Measurements from ENCODE around the gene ANKIB1. TPM values are rescaled to one million over a fixed set of nuclear protein-coding genes. Genes with fewer than 3 reads are reported as not detected.

The ANKIB1 gene
- total RNA-seq, 2 experiments from 2014 or later = 25.3 to 42.3 TPM

GRCh38 chr7:92335574-92335973 lies 89.8 kb downstream of the ANKIB1 start:
- POLR2A ChIA-PET = interaction anchor here (0.5 to 1.7 kb wide), 3 partner anchors 10 to 56 kb away, joined by 3 to 5 read pairs (median 4); no protein-coding TSS in a partner anchor
- H3K79me2 ChIP-seq (ENCODE audit: insufficient read depth, low read depth, low read length) = no peaks in the 10 kb centered on the region
- BruUV-seq (replicated peaks) = no TSS peak
- no peaks in the 10 kb centered on the region for H3K4me1 ChIP-seq (ENCODE audit: insufficient read depth, low read length, poor library complexity, severe bottlenecking)
- H3K9me2 ChIP-seq (ENCODE audit: insufficient read depth, low read length) = no peaks in the 10 kb centered on the region
- DNase-seq (ENCODE audit: low spot score) = no peak
- no peak overlapping the region for H3K4me2 ChIP-seq (ENCODE audit: low read length)
- intact Hi-C loops (cut with micrococcal nuclease; ENCODE audit: unreplicated experiment) = no loop called here
- CTCF ChIA-PET (ENCODE audit: unreplicated experiment) = no interaction called here
- no peaks in the 10 kb centered on the region for H4K20me1 ChIP-seq (ENCODE audit: insufficient read depth, low read length)
- TF ChIP-seq EZH2phosphoT487 (IDR thresholded peaks at IDR 0.05; ENCODE audit: borderline replicate concordance, low read depth, low read length) = no peak
- TF ChIP-seq, protein P1, sequence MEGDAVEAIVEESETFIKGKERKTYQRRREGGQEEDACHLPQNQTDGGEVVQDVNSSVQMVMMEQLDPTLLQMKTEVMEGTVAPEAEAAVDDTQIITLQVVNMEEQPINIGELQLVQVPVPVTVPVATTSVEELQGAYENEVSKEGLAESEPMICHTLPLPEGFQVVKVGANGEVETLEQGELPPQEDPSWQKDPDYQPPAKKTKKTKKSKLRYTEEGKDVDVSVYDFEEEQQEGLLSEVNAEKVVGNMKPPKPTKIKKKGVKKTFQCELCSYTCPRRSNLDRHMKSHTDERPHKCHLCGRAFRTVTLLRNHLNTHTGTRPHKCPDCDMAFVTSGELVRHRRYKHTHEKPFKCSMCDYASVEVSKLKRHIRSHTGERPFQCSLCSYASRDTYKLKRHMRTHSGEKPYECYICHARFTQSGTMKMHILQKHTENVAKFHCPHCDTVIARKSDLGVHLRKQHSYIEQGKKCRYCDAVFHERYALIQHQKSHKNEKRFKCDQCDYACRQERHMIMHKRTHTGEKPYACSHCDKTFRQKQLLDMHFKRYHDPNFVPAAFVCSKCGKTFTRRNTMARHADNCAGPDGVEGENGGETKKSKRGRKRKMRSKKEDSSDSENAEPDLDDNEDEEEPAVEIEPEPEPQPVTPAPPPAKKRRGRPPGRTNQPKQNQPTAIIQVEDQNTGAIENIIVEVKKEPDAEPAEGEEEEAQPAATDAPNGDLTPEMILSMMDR (conservative IDR thresholded peaks at IDR 0.05; ENCODE audit: low read length) = no peak
- peaks cover 41% of the 10 kb centered on the region for H3K36me3 ChIP-seq (ENCODE audit: insufficient read depth, low read length)
- H3K27ac ChIP-seq (ENCODE audit: low read depth, low read length, poor library complexity, severe bottlenecking) = no peak overlapping the region
- H2AFZ ChIP-seq (ENCODE audit: low read length) = no peak overlapping the region
- no peak overlapping the region for H3K4me3 ChIP-seq (ENCODE audit: low read depth, low read length, poor library complexity, severe bottlenecking)
- H3K9me3 ChIP-seq (ENCODE audit: low read length) = peaks cover 9% of the 10 kb centered on the region

GRCh38 chr7:92336662-92337340 lies 91.0 kb downstream of the ANKIB1 start:
- TF ChIP-seq, protein P1 (conservative IDR thresholded peaks at IDR 0.05; ENCODE audit: low read length) = no peak
- no peak for TF ChIP-seq EZH2phosphoT487 (IDR thresholded peaks at IDR 0.05; ENCODE audit: borderline replicate concordance, low read depth, low read length)
- H3K9me3 ChIP-seq (ENCODE audit: low read length) = peaks cover 9% of the 10 kb centered on the region
- H3K4me1 ChIP-seq (ENCODE audit: insufficient read depth, low read length, poor library complexity, severe bottlenecking) = no peaks in the 10 kb centered on the region
- H3K4me3 ChIP-seq (ENCODE audit: low read depth, low read length, poor library complexity, severe bottlenecking) = no peak overlapping the region
- intact Hi-C loops (cut with micrococcal nuclease; ENCODE audit: unreplicated experiment) = no loop called here
- H3K27ac ChIP-seq (ENCODE audit: low read depth, low read length, poor library complexity, severe bottlenecking) = no peak overlapping the region
- H3K9me2 ChIP-seq (ENCODE audit: insufficient read depth, low read length) = no peaks in the 10 kb centered on the region
- H3K36me3 ChIP-seq (ENCODE audit: insufficient read depth, low read length) = peaks cover 41% of the 10 kb centered on the region
- ChIA-PET CTCF (ENCODE audit: unreplicated experiment) (interaction anchor here (0.9 kb wide), 1 partner anchor 10 kb away, joined by 3 read pairs; no protein-coding TSS in a partner anchor), POLR2A (interaction anchor here (0.6 to 0.7 kb wide), 2 partner anchors 25 to 1312 kb away, joined by 3 read pairs; no protein-coding TSS in a partner anchor)
- H2AFZ ChIP-seq (ENCODE audit: low read length) = no peak overlapping the region
- no peaks in the 10 kb centered on the region for H3K79me2 ChIP-seq (ENCODE audit: insufficient read depth, low read depth, low read length)
- BruUV-seq (replicated peaks) = no TSS peak
- H3K4me2 ChIP-seq (ENCODE audit: low read length) = no peak overlapping the region
- no peak for DNase-seq (ENCODE audit: low spot score)
- H4K20me1 ChIP-seq (ENCODE audit: insufficient read depth, low read length) = no peaks in the 10 kb centered on the region

GRCh38 chr7:92340016-92340415 lies 94.2 kb downstream of the ANKIB1 start:
- ChIA-PET POLR2A (interaction anchor here (1.5 kb wide), 1 partner anchor 14 kb away, joined by 4 read pairs; no protein-coding TSS in a partner anchor), CTCF (ENCODE audit: unreplicated experiment) (no interaction called here)
- intact Hi-C loops (cut with micrococcal nuclease; ENCODE audit: unreplicated experiment) = no loop called here
- peaks cover 9% of the 10 kb centered on the region for H3K9me3 ChIP-seq (ENCODE audit: low read length)
- H4K20me1 ChIP-seq (ENCODE audit: insufficient read depth, low read length) = no peaks in the 10 kb centered on the region
- no peak overlapping the region for H3K27ac ChIP-seq (ENCODE audit: low read depth, low read length, poor library complexity, severe bottlenecking)
- no TSS peak for BruUV-seq (replicated peaks)
- H3K36me3 ChIP-seq (ENCODE audit: insufficient read depth, low read length) = peaks cover 36% of the 10 kb centered on the region
- H3K4me3 ChIP-seq (ENCODE audit: low read depth, low read length, poor library complexity, severe bottlenecking) = no peak overlapping the region
- TF ChIP-seq, protein P1 (conservative IDR thresholded peaks at IDR 0.05; ENCODE audit: low read length) = no peak
- no peak for TF ChIP-seq EZH2phosphoT487 (IDR thresholded peaks at IDR 0.05; ENCODE audit: borderline replicate concordance, low read depth, low read length)
- DNase-seq (ENCODE audit: low spot score) = no peak
- no peaks in the 10 kb centered on the region for H3K79me2 ChIP-seq (ENCODE audit: insufficient read depth, low read depth, low read length)
- no peaks in the 10 kb centered on the region for H3K4me1 ChIP-seq (ENCODE audit: insufficient read depth, low read length, poor library complexity, severe bottlenecking)
- no peaks in the 10 kb centered on the region for H3K9me2 ChIP-seq (ENCODE audit: insufficient read depth, low read length)
- no peak overlapping the region for H2AFZ ChIP-seq (ENCODE audit: low read length)
- H3K4me2 ChIP-seq (ENCODE audit: low read length) = no peak overlapping the region

Data from OCI-LY7 (cell line).